Central memory CD4-positive, alpha-beta T cell (primary cell): ENCODE data around the gene MTHFSD.
"Not testable (repeated sequence)": the region's sequence is repeated elsewhere in the genome, so short reads cannot be mapped to it uniquely, and the experiment has no call there.

Experiments
- DNase-seq: peaks from one replicate; pipeline ENCODE4 v3.0.0; 2022
- total RNA-seq, 3 experiments: gene quantifications; one replicate each; lab custom pipeline; 2026; lab: John Stamatoyannopoulos, UW

MTHFSD gene, protein sequence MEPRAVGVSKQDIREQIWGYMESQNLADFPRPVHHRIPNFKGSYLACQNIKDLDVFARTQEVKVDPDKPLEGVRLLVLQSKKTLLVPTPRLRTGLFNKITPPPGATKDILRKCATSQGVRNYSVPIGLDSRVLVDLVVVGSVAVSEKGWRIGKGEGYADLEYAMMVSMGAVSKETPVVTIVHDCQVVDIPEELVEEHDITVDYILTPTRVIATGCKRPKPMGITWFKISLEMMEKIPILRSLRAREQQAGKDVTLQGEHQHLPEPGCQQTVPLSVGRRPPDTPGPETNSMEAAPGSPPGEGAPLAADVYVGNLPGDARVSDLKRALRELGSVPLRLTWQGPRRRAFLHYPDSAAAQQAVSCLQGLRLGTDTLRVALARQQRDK
- total RNA-seq = 18.9 to 22.2 (median 21.2) reads per million in 3 experiments

DNA sequence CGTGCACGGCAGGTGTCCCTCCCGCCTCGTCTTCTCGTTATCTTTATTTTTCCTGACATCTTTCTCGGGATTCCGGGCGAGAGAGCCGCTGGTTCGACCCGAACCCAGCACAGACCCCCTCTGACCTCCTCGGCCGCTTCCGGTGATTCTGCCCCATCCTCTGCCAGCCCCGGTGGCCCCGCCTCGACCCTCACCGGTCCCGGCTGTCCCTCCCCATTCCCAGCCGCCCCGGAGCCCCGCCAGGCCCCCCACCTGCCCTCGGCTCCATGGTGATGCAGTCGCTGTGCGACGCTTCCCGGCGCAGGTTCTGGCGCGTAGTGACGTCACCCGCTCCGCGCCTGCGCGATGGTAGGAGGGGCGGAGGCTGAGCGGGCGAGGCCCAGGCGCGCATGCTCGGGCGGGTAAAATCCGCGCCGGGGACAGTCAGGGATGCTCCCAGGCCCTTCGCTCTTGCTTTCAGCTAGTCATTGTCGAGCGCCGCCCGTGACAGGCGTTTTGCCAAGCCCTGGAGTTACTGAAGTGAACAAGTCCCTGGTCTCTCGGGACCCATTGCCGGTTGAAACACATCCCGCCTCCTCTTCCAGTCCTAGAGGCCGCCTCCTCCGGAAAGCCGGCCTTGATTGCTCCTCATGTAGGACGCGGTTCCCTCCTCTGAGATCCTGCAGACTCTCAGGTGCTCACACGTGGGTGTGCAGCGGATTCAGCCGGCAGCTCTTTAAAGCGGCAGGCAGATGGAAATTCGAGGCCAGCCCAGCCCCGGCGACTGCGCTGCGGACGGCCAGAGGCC, at the start of gene MTHFSD:
MTHFSD (minus strand) TSS at position 319 of the 787 bp plus-strand sequence; CDS start at position 268, 51 bp downstream.
- DNase-seq = peak; percentile 94

DNA sequence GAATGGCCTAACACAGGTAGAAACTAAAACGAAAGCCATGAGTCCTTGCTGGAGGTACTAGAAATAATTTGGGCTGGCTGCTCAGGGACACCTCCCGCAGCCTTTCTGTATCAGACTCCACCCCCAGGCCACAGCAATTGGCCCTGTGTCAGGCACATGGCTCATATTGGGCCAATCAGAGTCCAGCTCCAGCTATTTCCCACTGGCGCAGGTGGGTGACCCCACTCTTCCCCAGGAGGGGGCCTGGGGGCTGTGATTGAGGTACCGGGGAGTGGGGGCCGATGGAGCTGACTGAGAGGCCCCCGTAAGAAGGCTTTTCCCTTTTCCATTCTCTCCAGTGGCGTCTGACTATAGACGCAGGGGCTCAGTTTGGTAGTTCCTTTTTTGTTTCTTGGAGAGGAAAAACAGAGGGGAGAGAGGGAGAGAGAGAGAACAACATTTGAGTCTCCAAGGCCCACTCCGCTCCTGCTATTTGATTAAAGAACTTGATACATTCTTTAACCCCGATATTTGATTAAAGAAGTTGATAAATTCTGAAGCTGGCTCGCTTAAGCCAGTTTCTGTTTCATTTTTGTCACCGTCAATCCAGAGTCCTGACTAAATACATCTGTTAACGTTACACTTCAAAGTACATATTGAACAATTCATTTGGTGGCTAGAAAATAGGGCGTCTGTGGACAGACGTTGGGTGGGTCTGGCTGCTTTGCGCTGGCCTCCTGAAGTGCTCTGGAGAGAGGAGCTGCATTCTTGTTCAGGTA, 49.6 kb upstream of the MTHFSD start:
- DNase-seq = peak; percentile 47

DNA sequence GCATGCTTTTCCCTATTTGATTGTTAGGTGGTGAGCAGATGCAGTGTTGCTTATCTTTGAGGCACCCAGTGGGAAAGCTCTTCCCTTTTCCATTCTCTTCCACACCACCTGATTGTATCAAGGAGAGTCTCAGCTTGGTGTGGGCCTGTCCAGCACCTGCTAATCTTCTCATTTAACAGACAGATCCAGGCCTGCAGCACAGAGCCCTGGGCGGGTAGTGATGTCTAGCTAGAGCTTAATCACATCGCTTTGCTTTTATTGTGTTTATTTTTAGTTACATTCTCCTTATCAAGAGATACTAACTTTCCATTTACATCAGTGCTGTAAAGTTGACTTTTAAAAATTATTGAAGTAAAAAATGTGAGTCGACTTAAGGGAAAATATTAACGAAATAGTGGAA, 47.5 kb upstream of the MTHFSD start:
- no peak for DNase-seq

DNA sequence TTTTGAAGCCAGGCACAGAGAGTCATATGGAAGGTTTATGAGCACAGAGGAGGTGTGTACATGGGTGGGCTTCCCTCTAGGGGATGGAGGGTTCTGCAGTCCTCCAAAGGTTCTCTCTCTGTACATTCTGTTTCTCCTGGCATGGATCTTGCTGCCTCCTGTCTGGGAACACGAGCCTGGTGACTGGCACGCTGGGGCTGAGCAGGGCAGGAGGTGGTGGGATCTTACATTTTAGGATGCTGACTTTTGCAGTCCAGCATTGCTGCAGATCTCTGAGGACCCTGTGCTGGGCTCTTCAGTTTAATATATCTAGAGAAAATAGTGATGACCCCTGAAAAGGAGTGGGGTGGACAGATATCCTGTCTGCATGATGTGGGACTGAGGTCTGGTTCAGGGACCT, 46.3 kb upstream of the MTHFSD start:
- DNase-seq = no peak

DNA sequence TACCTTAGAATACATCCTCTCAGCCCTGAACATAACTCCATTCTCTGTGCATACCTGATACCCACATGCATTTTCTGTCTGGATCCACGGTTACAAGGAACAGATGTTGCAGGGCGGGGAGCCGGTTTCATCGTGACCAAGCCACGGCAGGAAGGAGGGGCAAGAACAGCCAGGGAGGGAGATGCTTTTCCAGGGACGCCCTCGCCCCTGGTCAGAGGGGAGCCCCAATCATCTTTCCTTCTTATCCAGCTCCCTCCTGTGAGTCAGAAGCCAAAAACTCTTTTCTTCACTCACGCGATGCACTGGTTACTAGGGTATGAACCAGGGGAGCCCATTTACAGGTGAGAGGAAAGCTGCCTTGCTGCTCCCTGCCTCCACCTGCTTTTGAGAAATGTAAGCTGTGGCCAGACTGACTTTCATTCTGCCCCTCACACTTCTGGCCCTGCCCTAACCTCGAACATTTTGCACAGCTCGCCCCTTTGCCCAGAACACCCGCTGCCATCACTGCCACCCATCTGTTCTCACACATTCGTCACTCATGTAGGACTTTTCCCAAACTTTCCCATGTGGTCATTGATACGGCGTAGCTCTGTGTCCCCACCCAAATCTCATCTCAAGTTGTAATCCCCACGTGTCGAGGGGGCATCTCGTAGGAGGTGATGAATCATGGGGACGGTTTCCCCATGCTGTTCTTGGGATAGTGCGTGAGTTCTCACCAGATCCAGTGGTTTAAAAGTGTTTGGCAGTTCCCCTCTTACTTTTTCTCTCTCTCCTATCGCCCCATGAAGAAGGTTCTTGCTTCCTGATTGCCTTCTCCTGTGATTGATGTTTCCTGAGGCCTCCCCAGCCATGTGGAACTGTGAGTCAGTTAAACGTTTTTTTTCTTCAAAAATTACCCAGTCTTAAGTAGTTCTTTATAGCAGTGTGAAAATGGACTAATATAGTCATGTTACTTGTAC, 43.9 kb upstream of the MTHFSD start:
- no peak for DNase-seq

DNA sequence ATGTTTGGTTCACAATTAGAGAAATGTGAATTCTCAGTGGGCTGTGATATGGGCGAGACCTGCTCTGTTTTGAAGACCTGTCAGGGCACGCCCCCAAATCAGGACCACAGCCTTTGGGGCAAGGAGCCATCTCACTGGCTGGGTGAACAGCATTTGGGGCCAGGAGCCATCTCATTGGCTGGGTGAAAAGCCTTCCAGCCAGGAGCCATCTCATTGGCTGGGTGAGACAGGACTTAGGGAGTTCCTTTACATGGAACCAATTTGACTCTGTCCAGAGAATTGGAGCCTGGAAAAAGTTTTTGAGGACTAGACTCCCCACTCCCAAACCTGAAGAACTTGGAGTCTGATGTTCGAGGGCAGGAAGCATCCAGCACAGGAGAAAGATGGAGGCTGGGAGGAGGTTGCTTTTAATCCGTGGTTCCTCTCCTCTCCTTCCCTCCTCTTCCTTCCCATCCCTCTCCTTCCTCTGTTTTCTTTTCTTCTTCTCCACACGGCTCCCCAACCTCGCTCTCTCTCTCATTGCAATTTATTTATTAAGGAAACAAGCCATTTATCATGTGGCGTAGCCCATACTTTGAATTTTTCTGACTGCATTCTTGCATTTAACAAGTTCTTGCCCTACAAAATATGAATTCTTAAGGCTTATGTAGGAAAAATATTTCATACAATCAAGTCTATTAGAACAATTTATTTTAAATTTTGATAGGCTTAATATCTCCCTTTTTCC, 43.0 kb upstream of the MTHFSD start:
- DNase-seq = no peak

DNA sequence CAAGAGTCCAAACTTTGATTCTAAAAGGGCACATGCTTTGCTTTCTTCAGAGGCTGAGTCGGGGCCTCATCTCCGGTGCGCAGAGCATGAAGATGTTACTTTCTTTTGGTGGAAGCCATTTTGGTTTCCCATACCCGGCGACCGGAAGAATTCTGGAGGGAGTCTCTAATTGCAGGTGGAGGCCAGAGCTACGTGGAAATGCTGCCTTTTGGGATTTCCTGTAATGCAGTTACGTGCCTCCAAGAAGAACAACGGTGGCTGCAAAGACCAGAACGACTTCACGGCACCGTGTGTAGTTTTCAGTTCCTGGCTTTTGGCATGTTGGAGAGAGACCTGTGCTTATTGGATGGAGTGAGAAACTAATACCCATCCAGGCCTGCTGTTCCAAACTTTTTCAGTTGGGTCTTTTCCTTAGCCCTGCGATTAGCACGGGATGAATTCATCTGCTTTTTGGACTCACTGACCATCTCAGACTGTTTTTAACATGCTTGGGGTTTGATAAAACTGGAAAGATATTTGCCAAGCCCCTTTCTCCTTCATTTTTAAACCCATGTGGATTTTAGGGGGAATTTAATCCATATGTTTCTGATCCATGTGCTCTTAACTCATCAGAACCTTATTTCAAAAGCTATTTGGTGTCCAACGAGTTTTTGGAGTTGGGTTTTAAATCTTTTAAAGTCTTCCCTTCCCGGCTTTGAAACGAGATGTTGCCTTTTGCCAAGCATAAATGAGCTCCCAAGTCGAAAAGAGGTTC, 42.3 kb upstream of the MTHFSD start:
- DNase-seq = no peak

DNA sequence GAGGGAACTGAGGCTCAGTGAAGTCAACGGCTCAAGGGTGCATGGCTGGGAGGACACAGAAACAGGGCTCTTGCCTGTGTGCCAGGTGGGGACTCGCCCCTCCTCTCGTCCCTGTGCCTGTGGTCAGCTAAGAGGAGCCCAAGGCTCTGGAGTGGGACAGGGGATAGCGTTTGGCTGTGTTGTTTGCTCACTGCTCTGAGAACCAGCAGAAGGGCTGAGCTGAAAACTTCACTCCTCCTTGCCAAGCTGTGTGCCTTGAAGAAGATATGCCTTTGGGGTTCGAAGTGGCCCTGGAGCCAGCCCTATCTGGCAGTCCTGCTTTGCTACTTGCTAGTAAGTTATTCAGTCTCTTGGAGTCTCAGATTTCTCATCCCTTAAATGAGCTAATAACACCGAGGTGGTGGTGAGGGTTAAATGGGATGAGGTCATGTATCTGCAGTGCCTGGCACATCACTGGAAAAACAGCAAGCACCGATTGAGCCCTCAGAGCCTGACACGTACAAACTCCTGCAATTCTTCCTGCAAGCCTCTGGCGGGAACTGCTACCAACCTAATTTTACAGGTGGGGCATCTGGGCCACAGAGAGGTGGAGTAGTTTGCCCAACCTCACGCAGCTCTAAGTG, 41.1 kb upstream of the MTHFSD start:
- DNase-seq = no peak

DNA sequence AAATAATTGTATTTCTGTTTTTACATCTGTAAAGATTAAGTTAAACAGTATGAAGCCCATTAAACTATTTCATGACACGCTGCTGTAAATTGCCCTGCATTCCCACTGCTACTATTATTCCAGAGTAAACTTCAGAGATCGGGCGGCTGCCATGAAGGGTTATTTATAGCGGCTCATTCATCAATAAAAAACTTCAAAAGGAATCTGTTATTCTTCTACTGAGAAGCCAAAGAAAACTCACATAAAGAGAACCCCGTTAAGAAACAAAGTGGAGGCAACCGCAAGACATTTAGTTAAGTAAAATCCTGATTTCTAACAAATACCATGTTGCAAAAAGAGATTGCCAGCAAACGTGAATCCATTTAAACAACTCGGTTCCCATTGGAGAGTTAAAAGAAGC, 39.7 kb upstream of the MTHFSD start:
- DNase-seq = no peak

DNA sequence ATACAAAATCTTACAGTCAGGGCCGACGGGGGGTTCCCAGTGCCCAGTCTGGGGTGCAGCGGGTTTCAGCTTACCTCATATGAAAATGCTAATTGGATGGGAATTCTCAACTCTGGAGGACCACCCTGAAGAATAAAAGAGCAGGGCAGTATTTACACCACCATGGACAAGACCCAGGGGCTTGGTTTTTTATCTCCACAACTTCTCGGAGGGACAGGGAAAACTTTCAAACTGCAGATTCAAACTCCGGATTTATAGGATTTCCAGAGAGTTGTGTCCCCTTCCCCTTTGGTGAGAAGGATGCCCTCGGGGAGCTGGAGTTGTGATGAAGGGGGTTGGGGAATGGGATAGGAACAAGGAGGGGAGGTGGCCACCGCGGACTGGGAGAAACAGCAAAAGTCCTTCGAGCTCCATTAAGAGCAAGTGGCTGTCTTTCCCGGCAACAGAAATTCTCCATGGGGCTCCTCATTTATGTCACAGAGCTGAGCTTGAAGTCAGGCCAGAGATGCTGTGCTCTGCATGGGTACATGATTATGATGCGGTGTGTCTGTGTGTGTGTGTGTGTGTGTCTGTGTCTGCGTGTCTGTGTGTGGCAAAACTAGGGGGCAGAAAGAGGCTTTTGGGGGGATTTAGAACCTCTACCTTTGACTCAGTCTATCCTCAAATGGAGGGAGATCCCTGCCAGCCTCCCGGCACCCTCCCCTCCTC, 39.0 kb upstream of the MTHFSD start:
- DNase-seq = no peak

DNA sequence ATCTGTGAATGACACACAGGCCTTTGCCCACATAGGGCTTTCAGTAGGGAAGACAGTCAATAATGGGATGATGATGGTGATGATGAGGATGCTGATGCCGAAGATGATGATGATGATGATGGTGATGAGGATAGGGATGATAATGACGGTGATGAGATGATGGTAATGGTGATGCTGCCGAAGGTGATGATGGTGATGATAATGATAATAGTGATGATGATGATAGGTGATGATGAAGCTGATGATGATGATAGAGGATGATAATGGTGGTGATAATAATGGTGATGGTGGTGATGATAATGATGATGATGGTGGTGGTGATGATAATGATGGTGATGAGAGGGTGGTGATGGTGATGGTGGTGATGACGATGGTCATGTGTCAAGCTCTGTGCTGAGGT, 36.2 kb upstream of the MTHFSD start:
- no peak for DNase-seq

DNA sequence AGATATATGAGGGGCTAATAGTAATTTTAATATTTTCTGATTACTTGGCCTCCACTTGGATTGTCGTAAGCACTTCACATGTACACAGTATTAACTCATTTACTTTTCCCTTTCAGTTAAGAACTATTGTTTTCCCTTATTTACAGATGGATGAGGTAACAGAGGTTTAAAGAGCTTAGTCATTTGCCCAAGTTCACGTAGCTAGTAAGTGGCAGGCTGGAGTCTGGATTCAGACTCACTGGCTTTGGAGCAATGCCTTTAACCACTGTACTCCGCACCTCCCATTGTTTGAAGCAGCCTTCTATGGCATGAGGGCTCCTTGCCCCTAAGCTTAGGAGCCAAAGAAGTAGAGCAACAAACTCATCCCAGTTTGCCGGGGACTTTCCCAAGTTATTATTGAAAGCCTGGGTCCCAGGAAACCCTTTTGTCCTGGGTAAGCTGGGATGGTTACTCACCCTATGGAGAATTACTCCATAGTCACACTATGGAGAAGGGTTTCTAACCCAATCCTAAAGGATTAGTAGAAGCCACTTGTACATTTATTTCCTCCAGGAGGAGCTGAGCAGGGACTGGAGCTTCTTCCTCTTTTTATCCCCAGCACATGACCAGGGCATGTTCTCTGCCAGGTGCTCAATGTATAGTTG, 35.6 kb upstream of the MTHFSD start:
- no peak for DNase-seq

DNA sequence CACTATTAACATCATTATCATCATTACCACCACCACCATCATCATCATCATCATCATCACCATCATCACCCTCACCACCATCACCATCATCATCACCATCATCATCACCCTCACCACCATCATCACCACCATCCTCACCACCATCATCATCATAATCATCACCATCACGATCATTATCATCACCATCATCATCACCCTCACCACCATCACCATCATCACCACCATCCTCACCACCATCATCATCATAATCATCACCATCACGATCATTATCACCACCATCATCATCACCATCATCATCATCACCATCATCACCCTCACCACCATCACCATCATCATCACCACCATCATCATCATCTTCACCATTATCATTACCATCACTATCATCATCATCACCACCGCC, 32.9 kb upstream of the MTHFSD start:
- DNase-seq = not testable (repeated sequence)

DNA sequence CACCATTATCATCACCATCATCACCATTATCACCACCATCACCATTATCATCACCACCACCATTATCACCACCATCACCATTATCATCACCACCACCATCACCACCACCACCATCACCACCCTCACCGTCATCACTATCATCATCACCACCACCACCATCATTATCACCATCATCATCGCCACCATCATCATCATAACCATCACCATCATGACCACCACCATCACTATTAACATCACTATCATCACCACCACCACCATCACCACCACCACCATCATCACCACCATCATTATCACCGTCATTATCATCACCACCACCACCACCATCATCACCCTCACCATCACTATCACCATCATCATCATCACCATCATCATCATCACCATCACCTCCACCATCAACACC, 32.5 kb upstream of the MTHFSD start:
- DNase-seq = no peak

DNA sequence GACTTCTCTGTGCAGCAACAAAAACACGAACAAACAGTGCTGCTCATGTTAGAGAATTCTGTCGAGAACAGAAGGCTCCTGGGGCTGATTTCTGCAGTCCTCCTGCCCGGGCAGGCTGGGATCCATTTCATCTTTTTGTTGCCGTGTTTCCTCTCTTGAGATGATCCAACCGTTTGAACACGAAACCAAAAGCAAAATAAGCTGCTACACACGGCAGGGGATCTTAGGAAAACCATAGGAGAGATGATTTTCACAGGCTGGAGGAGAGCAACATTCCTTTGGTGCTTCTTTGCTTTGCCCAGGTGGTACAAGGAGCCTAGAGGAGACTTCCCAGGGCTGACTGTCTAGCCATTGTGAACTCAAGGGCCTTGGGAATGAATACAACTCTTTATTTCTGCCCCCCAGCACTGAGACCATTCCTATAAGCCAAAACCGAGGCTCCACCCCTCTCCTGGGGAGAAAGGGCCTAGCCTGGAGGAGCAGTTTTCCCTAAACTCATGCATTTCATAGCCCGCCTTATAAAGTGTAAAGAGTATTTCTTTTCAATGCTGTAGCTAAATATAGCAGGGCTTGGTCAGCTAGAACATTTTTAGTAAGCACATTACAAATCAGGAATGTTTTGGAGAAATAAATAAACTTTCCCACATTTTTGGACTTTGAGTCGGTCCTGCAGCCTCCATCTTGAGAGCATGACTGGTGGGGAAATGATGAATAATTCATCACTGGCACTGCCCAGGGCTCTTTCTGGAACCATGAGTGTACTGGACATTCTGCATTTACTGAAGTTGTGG, 31.0 kb upstream of the MTHFSD start:
- DNase-seq = no peak

DNA sequence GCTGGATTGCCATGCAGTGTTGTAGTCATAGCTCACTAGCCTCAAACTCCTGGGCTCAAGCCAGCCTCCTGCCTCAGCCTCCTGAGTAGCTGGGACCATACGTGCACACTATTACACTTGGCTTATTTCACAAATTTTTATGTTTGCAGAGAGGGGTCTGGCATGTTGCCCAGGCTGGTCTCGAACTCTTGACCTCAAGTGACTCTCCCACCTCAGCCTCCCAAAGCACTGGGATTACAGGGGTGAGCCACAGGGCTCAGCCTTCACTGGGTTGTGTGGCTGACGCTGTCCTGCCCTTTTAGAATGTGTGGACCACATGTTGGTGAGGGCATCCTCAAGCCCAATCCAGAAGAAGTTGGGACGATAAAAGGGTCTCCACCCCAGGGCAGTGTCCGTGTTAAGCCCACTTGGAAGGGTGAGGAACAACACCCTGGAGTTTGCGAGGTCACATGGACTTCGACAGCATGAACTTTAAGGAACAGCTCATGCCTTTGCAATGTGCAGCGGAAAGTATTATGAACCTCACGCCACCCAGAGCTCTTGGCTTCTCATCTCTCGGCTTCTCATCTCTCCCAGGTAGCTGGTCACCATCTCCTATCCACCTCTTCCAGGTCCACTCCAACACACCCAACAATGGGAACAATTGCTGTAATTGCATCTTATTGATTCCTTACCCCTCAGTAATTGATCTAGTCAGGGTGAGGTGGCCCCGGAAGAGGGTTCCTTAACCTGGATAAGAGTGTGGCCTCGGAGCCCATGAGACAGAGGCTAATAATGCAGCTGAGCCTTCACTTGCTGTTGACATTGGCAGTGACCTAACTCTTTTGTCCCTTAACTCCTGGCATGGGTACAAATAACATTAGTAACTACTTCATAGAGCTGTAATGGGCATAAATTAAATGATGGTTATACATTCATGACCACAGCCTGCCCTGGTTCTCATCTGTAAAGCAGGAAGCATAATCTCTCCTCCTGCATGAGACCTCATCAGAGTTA, 30.0 kb upstream of the MTHFSD start:
- no peak for DNase-seq
